ENCODE measurements around the gene ERN1. TPM values are rescaled to one million over a fixed set of nuclear protein-coding genes. Genes with fewer than 3 reads are reported as not detected.
A peak's percentile ranks its signal among the peaks of the same experiment; 100 is the strongest.

Gene ERN1
- total RNA-seq, 4 donors from 2014 or later = 7.8 to 29.2 (median 12.8) TPM

DNA sequence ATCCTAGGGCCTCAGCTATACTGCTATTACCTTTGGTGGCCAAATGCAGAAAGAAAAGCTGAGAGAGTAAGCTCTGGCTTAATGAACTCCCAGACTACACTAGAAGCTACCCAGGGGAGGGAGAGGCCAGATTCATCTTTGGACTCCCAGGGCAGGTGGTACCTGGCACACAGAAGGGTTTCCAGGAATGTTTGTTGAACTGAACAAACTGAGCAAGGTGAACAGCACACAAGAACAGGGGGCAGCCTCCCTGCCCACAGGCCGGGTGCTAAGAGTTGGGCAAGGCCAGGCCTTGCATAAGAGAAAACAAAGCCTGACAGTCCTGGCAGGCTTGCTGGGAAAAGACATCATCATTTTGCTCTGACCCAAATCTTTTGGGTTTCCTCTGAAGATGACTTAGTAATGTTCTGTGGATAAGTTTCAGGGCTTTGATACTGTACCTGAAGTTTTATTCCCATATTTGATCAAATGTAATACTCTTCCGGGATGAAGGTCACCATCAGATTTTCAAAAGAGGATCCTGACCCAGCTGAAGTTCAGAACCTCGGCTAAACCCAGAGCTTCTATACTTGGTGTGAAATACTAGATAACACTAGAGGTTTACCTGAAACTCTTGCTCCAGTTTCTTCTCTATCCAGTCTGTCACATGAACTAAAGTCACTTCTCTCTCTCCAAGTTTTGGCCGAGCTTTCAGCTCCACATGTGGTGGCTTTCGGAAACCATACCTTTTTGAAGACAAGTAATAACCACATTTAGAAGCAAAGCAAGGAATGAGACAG, 20.5 kb upstream of the ERN1 start:
- DNase-seq = no peak
- H3K4me1 ChIP-seq = peaks cover 8 to 19% (median 15%) of the 10 kb centered on the region in 4 donors
- in situ Hi-C loops (cut with MboI; ENCODE audit: low pct_ligation_motif_present in 1 of 4, low pct_unique_long_range_greater_than_20kb in 1 of 4, low sequenced_read_pairs in 3 of 4) (loop anchor here in 3 of 4 donors (10.0 to 25.0 kb wide), 3 partner anchors 112 to 137 kb away; partner anchors contain the start of gene TEX2 (in 1 of the 3)), intact Hi-C loops (cut with DNase I; ENCODE audit: low total_unique reads) (no loop called here)
- WGBS, 2 donors (ENCODE audit: low coverage in 1 of 2) = 77 to 88% methylated on average over 2 to 5 of the region's 5 CpGs
- H3K27me3 ChIP-seq = no peaks in the 10 kb centered on the region
- TF ChIP-seq, protein P1, sequence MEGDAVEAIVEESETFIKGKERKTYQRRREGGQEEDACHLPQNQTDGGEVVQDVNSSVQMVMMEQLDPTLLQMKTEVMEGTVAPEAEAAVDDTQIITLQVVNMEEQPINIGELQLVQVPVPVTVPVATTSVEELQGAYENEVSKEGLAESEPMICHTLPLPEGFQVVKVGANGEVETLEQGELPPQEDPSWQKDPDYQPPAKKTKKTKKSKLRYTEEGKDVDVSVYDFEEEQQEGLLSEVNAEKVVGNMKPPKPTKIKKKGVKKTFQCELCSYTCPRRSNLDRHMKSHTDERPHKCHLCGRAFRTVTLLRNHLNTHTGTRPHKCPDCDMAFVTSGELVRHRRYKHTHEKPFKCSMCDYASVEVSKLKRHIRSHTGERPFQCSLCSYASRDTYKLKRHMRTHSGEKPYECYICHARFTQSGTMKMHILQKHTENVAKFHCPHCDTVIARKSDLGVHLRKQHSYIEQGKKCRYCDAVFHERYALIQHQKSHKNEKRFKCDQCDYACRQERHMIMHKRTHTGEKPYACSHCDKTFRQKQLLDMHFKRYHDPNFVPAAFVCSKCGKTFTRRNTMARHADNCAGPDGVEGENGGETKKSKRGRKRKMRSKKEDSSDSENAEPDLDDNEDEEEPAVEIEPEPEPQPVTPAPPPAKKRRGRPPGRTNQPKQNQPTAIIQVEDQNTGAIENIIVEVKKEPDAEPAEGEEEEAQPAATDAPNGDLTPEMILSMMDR (IDR thresholded peaks at IDR 0.05) = no peak
- TF ChIP-seq POLR2A (IDR thresholded peaks at IDR 0.05) (no peak), EP300 (IDR thresholded peaks at IDR 0.05; ENCODE audit: low read depth) (no peak), POLR2AphosphoS5 (IDR thresholded peaks at IDR 0.05) (no peak)
- peak overlapping the region in 3 of 4 donors; percentile 14 to 52 (median 15) for H3K27ac ChIP-seq
- peaks cover 0 to 3% (median 0%) of the 10 kb centered on the region in 4 donors for H3K36me3 ChIP-seq
- no peak overlapping the region for H3K4me3 ChIP-seq
- no peaks in the 10 kb centered on the region for H3K9me3 ChIP-seq

GRCh38 chr17:64149196-64149595, 19.3 kb upstream of the ERN1 start:
- Histone ChIP-seq H3K27ac (no peak overlapping the region), H3K9me3 (no peaks in the 10 kb centered on the region), H3K27me3 (no peaks in the 10 kb centered on the region), H3K36me3 (peaks cover 0 to 3% (median 0%) of the 10 kb centered on the region in 4 donors), H3K4me3 (no peak overlapping the region), H3K4me1 (peaks cover 8 to 20% (median 17%) of the 10 kb centered on the region in 4 donors)
- WGBS, 2 donors (ENCODE audit: low coverage in 1 of 2) = 92 to 98% methylated on average over 6 of the region's 6 CpGs
- TF ChIP-seq POLR2A (IDR thresholded peaks at IDR 0.05) (no peak), POLR2AphosphoS5 (IDR thresholded peaks at IDR 0.05) (no peak), EP300 (IDR thresholded peaks at IDR 0.05; ENCODE audit: low read depth) (no peak)
- TF ChIP-seq, protein P1 (IDR thresholded peaks at IDR 0.05) = no peak
- intact Hi-C loops (cut with DNase I; ENCODE audit: low total_unique reads) = loop anchor here (5.0 kb wide), 1 partner anchor 138 kb away; no protein-coding TSS in a partner anchor
- in situ Hi-C loops (cut with MboI; ENCODE audit: low pct_ligation_motif_present in 1 of 4, low pct_unique_long_range_greater_than_20kb in 1 of 4, low sequenced_read_pairs in 3 of 4) = loop anchor here in 2 of 4 donors (10.0 to 25.0 kb wide), 2 partner anchors 114 to 237 kb away; partner anchors contain the start of genes CSHL1 (in 1 of the 2) and GH1 (in 1 of the 2)
- DNase-seq = no peak

- WGBS, 2 donors (ENCODE audit: low coverage in 1 of 2) = 86 to 100% methylated on average over 1 to 4 of the region's 4 CpGs
- intact Hi-C loops (cut with DNase I; ENCODE audit: low total_unique reads) = loop anchor here (5.0 kb wide), 1 partner anchor 139 kb away; no protein-coding TSS in a partner anchor
These were observed 18.8 kb upstream of the ERN1 start for GRCh38 chr17:64148699-64149098.

More at GRCh38 chr17:64148699-64149098, 18.8 kb upstream of the ERN1 start:
- in situ Hi-C loops (cut with MboI; ENCODE audit: low pct_ligation_motif_present in 1 of 4, low pct_unique_long_range_greater_than_20kb in 1 of 4, low sequenced_read_pairs in 3 of 4) = loop anchor here in 2 of 4 donors (10.0 to 25.0 kb wide), 2 partner anchors 114 to 236 kb away; partner anchors contain the start of genes CSHL1 (in 1 of the 2) and GH1 (in 1 of the 2)
- no peak overlapping the region for H3K4me3 ChIP-seq
- no peaks in the 10 kb centered on the region for H3K27me3 ChIP-seq
- H3K27ac ChIP-seq = peak overlapping the region in 1 of 4 donors; percentile 1
- no peaks in the 10 kb centered on the region for H3K9me3 ChIP-seq
- TF ChIP-seq, protein P1 (IDR thresholded peaks at IDR 0.05) = no peak
- TF ChIP-seq POLR2A (IDR thresholded peaks at IDR 0.05) (no peak), POLR2AphosphoS5 (IDR thresholded peaks at IDR 0.05) (no peak), EP300 (IDR thresholded peaks at IDR 0.05; ENCODE audit: low read depth) (no peak)
- peaks cover 0 to 3% (median 0%) of the 10 kb centered on the region in 4 donors for H3K36me3 ChIP-seq
- H3K4me1 ChIP-seq = peaks cover 8 to 20% (median 17%) of the 10 kb centered on the region in 4 donors
- no peak for DNase-seq
